GM12878 (cell line): ENCODE measurements around the gene CKMT2. TPM values are rescaled to one million over a fixed set of nuclear protein-coding genes. Genes with fewer than 3 reads are reported as not detected.

Source experiments
- ATAC-seq: fragments of 200-7000 bp; cut with Tn5 transposase; 3 replicates; pipeline ENCODE4 v1.9.1; 2020; ENCODE audit warnings: mild to moderate bottlenecking, moderate library complexity
- BruUV-seq: library from RNA; stranded (reverse); fragments of 400-500 nt; replicated peaks from 2 replicates; lab custom pipeline; 2021; lab: Mats Ljungman, UMichigan
- CTCF ChIA-PET: fragments of 300-600 bp; sonication (Branson Sonifier 250); formaldehyde crosslinking; extraction: SDS; loops from one replicate; lab custom pipeline; 2021; ENCODE audit warnings: inconsistent platforms; lab: Yijun Ruan, JAX
- POLR2A ChIA-PET: fragments of 350-600 bp; formaldehyde crosslinking; extraction: SDS; loops from one replicate; lab custom pipeline; 2021; ENCODE audit warnings: inconsistent platforms; lab: Charles Lee
- RAD21 ChIA-PET: fragments of 300-600 bp; sonication (Branson Sonifier 250); formaldehyde crosslinking; loops from one replicate; lab custom pipeline; 2023; ENCODE audit warnings: antibody characterized with exemption; ENCODE audit not compliant: unreplicated experiment; lab: Charles Lee
- SMC1A ChIA-PET: fragments of 300-600 bp; sonication (Branson Sonifier 250); formaldehyde crosslinking; loops from one replicate; lab custom pipeline; 2023; ENCODE audit not compliant: unreplicated experiment, uncharacterized antibody; lab: Charles Lee
- DNase-seq: peaks from one replicate; pipeline ENCODE4 v3.0.0-alpha.2; 2011; ENCODE audit warnings: low read depth, low spot score
- FAIRE-seq: peaks from 3 replicates; lab custom pipeline; 2011; peaks lifted over from hg19 to GRCh38; lab: Jason Lieb, UNC
- H2AFZ ChIP-seq: 2 replicates; pipeline ENCODE4 v1.6.0; 2011; ENCODE audit warnings: low read depth, low read length, control low read depth; ENCODE audit not compliant: control insufficient read depth
- H3K27ac ChIP-seq: 2 replicates; pipeline ENCODE4 v1.5.1; 2011; ENCODE audit warnings: control low read depth; ENCODE audit not compliant: control insufficient read depth, insufficient read depth
- H3K27me3 ChIP-seq, 2 experiments: replicated peaks in 1 of 2; 2 replicates each; pipeline versions ENCODE4 v1.6.0 to v1.6.1; 2011; ENCODE audit warnings: low read length in 1 of 2; ENCODE audit not compliant: control insufficient read depth in 2 of 2, insufficient read depth in 2 of 2
- H3K36me3 ChIP-seq, 2 experiments: 2 replicates each; pipeline ENCODE4 v1.5.1; 2011; ENCODE audit warnings: low read length in 1 of 2; ENCODE audit not compliant: control insufficient read depth in 2 of 2, insufficient read depth in 2 of 2
- H3K4me1 ChIP-seq: 2 replicates; pipeline ENCODE4 v1.6.1; 2011; ENCODE audit warnings: mild to moderate bottlenecking, low read length, moderate library complexity, mixed read lengths; ENCODE audit not compliant: control insufficient read depth, insufficient read depth
- H3K4me2 ChIP-seq: 2 replicates; pipeline ENCODE4 v1.6.0; 2011; ENCODE audit warnings: control low read depth; ENCODE audit not compliant: control insufficient read depth, insufficient read depth
- H3K4me3 ChIP-seq: fragments of 200-600 bp; sonication (generic); 2 replicates; pipeline ENCODE4 v1.5.1; 2016
- H3K79me2 ChIP-seq: 2 replicates; pipeline ENCODE4 v1.6.0; 2011; ENCODE audit warnings: low read length; ENCODE audit not compliant: control insufficient read depth, insufficient read depth
- H3K9ac ChIP-seq: 2 replicates; pipeline ENCODE4 v1.8.0; 2011; ENCODE audit warnings: low read length, control low read depth, mixed read lengths; ENCODE audit not compliant: control insufficient read depth, insufficient read depth
- H3K9me3 ChIP-seq: replicated peaks from 3 replicates; pipeline ENCODE4 v1.5.1; 2011; ENCODE audit warnings: mild to moderate bottlenecking, low read length; ENCODE audit not compliant: control insufficient read depth, insufficient read depth
- H4K20me1 ChIP-seq: 2 replicates; pipeline ENCODE4 v1.6.0; 2011; ENCODE audit not compliant: control insufficient read depth, insufficient read depth
- BMI1 ChIP-seq: fragments of 450-650 bp; IDR thresholded peaks from 2 replicates; pipeline ENCODE4 v1.6.1; 2016; ENCODE audit warnings: mild to moderate bottlenecking, moderate library complexity, borderline replicate concordance
- CHD2 ChIP-seq: IDR thresholded peaks from 2 replicates; pipeline ENCODE4 v1.6.1; 2011; ENCODE audit warnings: low read depth, low read length, improper control_type of control experiment, borderline replicate concordance
- E4F1 ChIP-seq: fragments of 450-650 bp; IDR thresholded peaks from 2 replicates; pipeline ENCODE4 v1.6.1; 2018; ENCODE audit warnings: borderline replicate concordance, mild to moderate bottlenecking; ENCODE audit not compliant: partially characterized antibody
- ESRRA ChIP-seq: IDR thresholded peaks from 2 replicates; pipeline ENCODE4 v1.6.1; 2012; ENCODE audit warnings: mild to moderate bottlenecking, low read length, improper control_type of control experiment
- JUNB ChIP-seq: IDR thresholded peaks from 2 replicates; pipeline ENCODE4 v1.6.1; 2016; ENCODE audit warnings: antibody characterized with exemption, mild to moderate bottlenecking
- KDM1A ChIP-seq: fragments of 200-600 bp; sonication (generic); IDR thresholded peaks from 2 replicates; pipeline ENCODE4 v1.6.1; 2016; ENCODE audit warnings: borderline replicate concordance
- MYC ChIP-seq: IDR thresholded peaks from 2 replicates; pipeline ENCODE4 v1.6.1; 2011; ENCODE audit warnings: mild to moderate bottlenecking, low read length, moderate library complexity, inconsistent platforms; ENCODE audit not compliant: insufficient read depth, insufficient replicate concordance, insufficient read length, severe bottlenecking
- NFIC ChIP-seq: IDR thresholded peaks from 2 replicates; pipeline ENCODE4 v1.6.1; 2012; ENCODE audit warnings: low read depth, mild to moderate bottlenecking, inconsistent platforms, low read length, moderate library complexity
- POLR2AphosphoS2 ChIP-seq: IDR thresholded peaks from 2 replicates; pipeline ENCODE4 v1.6.1; 2011; ENCODE audit warnings: low read depth, mild to moderate bottlenecking, low read length, improper control_type of control experiment, moderate library complexity
- POU2F2 ChIP-seq: IDR thresholded peaks from 3 replicates; pipeline ENCODE4 v1.6.1; 2011; ENCODE audit warnings: low read depth, mild to moderate bottlenecking, low read length, borderline replicate concordance
- SIX5 ChIP-seq: IDR thresholded peaks from 2 replicates; pipeline ENCODE4 v1.6.1; 2011; ENCODE audit warnings: mild to moderate bottlenecking, low read depth, low read length, moderate library complexity; ENCODE audit not compliant: severe bottlenecking
- ZBTB11 ChIP-seq: fragments of 450-650 bp; formaldehyde crosslinking; IDR thresholded peaks from 2 replicates; pipeline ENCODE4 v1.5.0; 2022; ENCODE audit warnings: mild to moderate bottlenecking, missing genetic modification characterization
- ZBTB33 ChIP-seq: fragments of 450-650 bp; IDR thresholded peaks from 2 replicates; pipeline ENCODE4 v1.6.1; 2017; ENCODE audit warnings: mild to moderate bottlenecking
- WGBS: methylation state at CpG from one replicate; pipeline ENCODE4 v1.1.6; 2016; ENCODE audit warnings: low lambda C conversion rate; ENCODE audit not compliant: insufficient replicate concordance, insufficient coverage; ENCODE audit errors: missing lambda C conversion rate; 5-methylcytosine and 5-hydroxymethylcytosine counted together
- in situ Hi-C: fragments of 300-500 bp; cut with MboI; formaldehyde crosslinking; loops from 9 replicates; pipeline ENCODE4 v1.14.3; 2018; ENCODE audit warnings: mixed read lengths
- intact Hi-C: fragments of 100-400 bp; cut with micrococcal nuclease; formaldehyde crosslinking; loops from one replicate; pipeline ENCODE4 v1.14.2; 2022; ENCODE audit not compliant: unreplicated experiment
- polyA plus RNA-seq, 11 experiments: library from polyadenylated mRNA; depleted of rRNA in 4 of 11; unstranded in 6 of 11; stranded (reverse) in 5 of 11; fragments of >200 nt; fragmentation: Nextera tagmentation in 4 of 11; fragmentation: Illumina TruSeq in 1 of 11; extraction: Ambion mirVana in 4 of 11; extraction: Trizol in 1 of 11; gene quantifications; 1 replicate in 1 of 11; 2 replicates in 10 of 11; pipeline versions ENCODE4 v1.2.1 to v1.2.3, GENCODE V29; 2011 to 2016; ENCODE audit warnings: inconsistent platforms in 2 of 11, missing spikeins in 2 of 11, low read depth in 1 of 11
- total RNA-seq, 4 experiments: library from RNA; depleted of rRNA in 3 of 4; stranded (reverse); fragments of >200 nt in 3 of 4; fragmentation: Illumina TruSeq in 1 of 4; extraction: Trizol in 1 of 4; gene quantifications; 2 replicates each; pipeline versions ENCODE4 v1.2.1 to v1.2.3, GENCODE V29; 2013 to 2021

CKMT2 gene
- total and polyA plus RNA-seq, 10 of the 15 experiments (the other 5 are each of a cell fraction or from before 2014, with no cell fraction given): 0.70 to 1.2 TPM; not detected in 8

- no peak for TF ChIP-seq ZBTB11 (CRISPR knock-in tag)
Observed at GRCh38 chr5:81246697-81247096, 13.6 kb downstream of the CKMT2 start (continued).

DNA sequence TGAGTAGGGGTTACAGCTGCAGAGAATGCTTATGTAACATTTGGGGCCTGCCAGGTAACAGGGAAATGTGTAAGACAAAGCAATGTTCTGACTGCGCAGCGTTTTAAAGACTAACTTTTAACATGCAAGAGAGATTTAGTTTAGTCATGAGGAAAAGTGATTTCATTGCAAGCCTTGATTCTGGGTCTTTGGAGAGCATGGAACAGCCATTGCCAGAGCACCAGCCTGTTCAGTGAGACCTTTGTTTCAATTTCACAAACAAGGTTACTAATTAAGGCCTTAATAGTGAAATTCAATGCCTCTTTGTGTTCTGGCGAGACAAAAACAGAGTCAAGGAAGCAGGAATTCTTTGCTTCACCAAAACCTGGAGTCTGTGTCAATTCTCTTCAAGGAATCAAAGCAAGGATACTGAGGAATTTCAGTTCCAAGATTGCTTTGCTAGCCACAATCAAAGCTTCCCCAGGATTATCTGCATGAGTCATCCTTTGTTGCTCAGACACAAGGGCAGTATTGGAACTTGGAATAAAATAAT is 14.4 kb downstream of the CKMT2 start:
- 96% methylated on average over 3 of the region's 3 CpGs for WGBS
- Histone ChIP-seq H3K9ac (no peak overlapping the region), H3K9me3 (no peaks in the 10 kb centered on the region), H3K36me3 (no peaks in the 10 kb centered on the region), H3K27me3 (no peaks in the 10 kb centered on the region), H4K20me1 (no peaks in the 10 kb centered on the region), H3K4me2 (no peak overlapping the region), H2AFZ (no peak overlapping the region), H3K27ac (no peak overlapping the region), H3K4me3 (no peak overlapping the region), H3K4me1 (no peaks in the 10 kb centered on the region), H3K79me2 (no peaks in the 10 kb centered on the region)
- intact Hi-C loops (no loop called here), in situ Hi-C loops (no loop called here)
- DNase-seq (no peak), FAIRE-seq (no peak), ATAC-seq (no peak)
- CTCF ChIA-PET: interaction anchor here (0.7 kb wide), 1 partner anchor 52 kb away, joined by 3 read pairs; no protein-coding TSS in a partner anchor
- no TSS peak for BruUV-seq
- POLR2A ChIA-PET: no interaction called here
- RAD21 ChIA-PET: no interaction called here
- SMC1A ChIA-PET: interaction anchor here (0.7 kb wide), 1 partner anchor 52 kb away, joined by 3 read pairs; no protein-coding TSS in a partner anchor
- no peak for TF ChIP-seq POLR2AphosphoS2
- no peak for TF ChIP-seq NFIC
- no peak for TF ChIP-seq JUNB
- no peak for TF ChIP-seq CHD2
- no peak for TF ChIP-seq ESRRA
- TF ChIP-seq MYC: no peak
- TF ChIP-seq ZBTB33: no peak
- TF ChIP-seq E4F1: no peak
- TF ChIP-seq POU2F2: no peak
- no peak for TF ChIP-seq KDM1A
- no peak for TF ChIP-seq BMI1
- no peak for TF ChIP-seq SIX5
